ENCODE measurements around the gene KRT72. TPM values are rescaled to one million over a fixed set of nuclear protein-coding genes. Genes with fewer than 3 reads are reported as not detected.
A peak's percentile ranks its signal among the peaks of the same experiment; 100 is the strongest.
"Not testable (repeated sequence)": the region's sequence is repeated elsewhere in the genome, so short reads cannot be mapped to it uniquely, and the experiment has no call there.

KRT72 gene
- total and polyA plus RNA-seq, 4 donors = 0.14 to 0.17 (median 0.14) TPM; not detected in 1

GRCh38 chr12:52601671-52602070 is 408 bp upstream of the KRT72 start:
- DNase-seq = no peak
- TF ChIP-seq CTCF (IDR thresholded peaks at IDR 0.05; ENCODE audit: control extremely low read depth, extremely low read depth) = no peak
- no peaks in the 10 kb centered on the region for H3K36me3 ChIP-seq (ENCODE audit: control insufficient read depth in 4 of 4, insufficient read depth in 4 of 4, low read length in 4 of 4)

GRCh38 chr12:52600475-52600874 is 788 bp downstream of the KRT72 start:
- no peak for TF ChIP-seq CTCF (IDR thresholded peaks at IDR 0.05; ENCODE audit: control extremely low read depth, extremely low read depth)
- peaks cover 0 to 4% (median 0%) of the 10 kb centered on the region in 4 donors for H3K9me3 ChIP-seq (ENCODE audit: control insufficient read depth in 4 of 4, insufficient read depth in 3 of 4, low read length in 3 of 4)
- no peak overlapping the region for H3K4me3 ChIP-seq
- no peak overlapping the region for H3K9ac ChIP-seq (ENCODE audit: insufficient read depth in 1 of 2, low read length in 2 of 2)
- H3K27ac ChIP-seq (ENCODE audit: low read depth in 1 of 2, low read length in 1 of 2) = no peak overlapping the region
- DNase-seq (no peak), ATAC-seq (ENCODE audit: insufficient read depth, low FRiP score) (no peak)
- H3K4me1 ChIP-seq (ENCODE audit: control insufficient read depth in 5 of 5, insufficient read depth in 5 of 5, low read length in 5 of 5) = no peaks in the 10 kb centered on the region
- 85 to 89% methylated on average over 12 of the region's 12 CpGs for WGBS, 2 donors
- peaks cover 6 to 65% (median 52%) of the 10 kb centered on the region in 3 donors for H3K27me3 ChIP-seq (ENCODE audit: control insufficient read depth in 3 of 3, insufficient read depth in 3 of 3, low read length in 2 of 3)
- no peaks in the 10 kb centered on the region for H3K36me3 ChIP-seq (ENCODE audit: control insufficient read depth in 4 of 4, insufficient read depth in 4 of 4, low read length in 4 of 4)

More at GRCh38 chr12:52601671-52602070, 408 bp upstream of the KRT72 start:
- H3K9ac ChIP-seq (ENCODE audit: insufficient read depth in 1 of 2, low read length in 2 of 2) = no peak overlapping the region
- peaks cover 0 to 4% (median 0%) of the 10 kb centered on the region in 4 donors for H3K9me3 ChIP-seq (ENCODE audit: control insufficient read depth in 4 of 4, insufficient read depth in 3 of 4, low read length in 3 of 4)
- peaks cover 6 to 65% (median 56%) of the 10 kb centered on the region in 3 donors for H3K27me3 ChIP-seq (ENCODE audit: control insufficient read depth in 3 of 3, insufficient read depth in 3 of 3, low read length in 2 of 3)
- H3K27ac ChIP-seq (ENCODE audit: low read depth in 1 of 2, low read length in 1 of 2) = no peak overlapping the region
- WGBS, 2 donors = 61 to 67% methylated on average over 4 of the region's 4 CpGs
- ATAC-seq (ENCODE audit: insufficient read depth, low FRiP score) = no peak
- no peak overlapping the region for H3K4me3 ChIP-seq
- no peaks in the 10 kb centered on the region for H3K4me1 ChIP-seq (ENCODE audit: control insufficient read depth in 5 of 5, insufficient read depth in 5 of 5, low read length in 5 of 5)

- ATAC-seq (ENCODE audit: insufficient read depth, low FRiP score) (no peak), DNase-seq (peak in 1 of 3 donors; percentile 4)
- WGBS, 2 donors = 44 to 80% methylated on average over 2 of the region's 2 CpGs
- Histone ChIP-seq H3K36me3 (ENCODE audit: control insufficient read depth in 4 of 4, insufficient read depth in 4 of 4, low read length in 4 of 4) (no peaks in the 10 kb centered on the region), H3K4me1 (ENCODE audit: control insufficient read depth in 5 of 5, insufficient read depth in 5 of 5, low read length in 5 of 5) (no peaks in the 10 kb centered on the region), H3K9me3 (ENCODE audit: control insufficient read depth in 4 of 4, insufficient read depth in 3 of 4, low read length in 3 of 4) (peaks cover 0 to 4% (median 0%) of the 10 kb centered on the region in 4 donors), H3K9ac (ENCODE audit: insufficient read depth in 1 of 2, low read length in 2 of 2) (no peak overlapping the region), H3K4me3 (no peak overlapping the region), H3K27ac (ENCODE audit: low read depth in 1 of 2, low read length in 1 of 2) (no peak overlapping the region), H3K27me3 (ENCODE audit: control insufficient read depth in 3 of 3, insufficient read depth in 3 of 3, low read length in 2 of 3) (peaks cover 6 to 61% (median 52%) of the 10 kb centered on the region in 3 donors)
- no peak for TF ChIP-seq CTCF (IDR thresholded peaks at IDR 0.05; ENCODE audit: control extremely low read depth, extremely low read depth)
Observed at GRCh38 chr12:52600071-52600470, 1.2 kb downstream of the KRT72 start.

- H3K4me3 ChIP-seq = no peak overlapping the region
- 88 to 93% methylated on average over 5 of the region's 5 CpGs for WGBS, 2 donors
- DNase-seq (peak in 1 of 3 donors; percentile 5), ATAC-seq (ENCODE audit: insufficient read depth, low FRiP score) (no peak)
- no peaks in the 10 kb centered on the region for H3K4me1 ChIP-seq (ENCODE audit: control insufficient read depth in 5 of 5, insufficient read depth in 5 of 5, low read length in 5 of 5)
- peaks cover 6 to 54% (median 47%) of the 10 kb centered on the region in 3 donors for H3K27me3 ChIP-seq (ENCODE audit: control insufficient read depth in 3 of 3, insufficient read depth in 3 of 3, low read length in 2 of 3)
- H3K9ac ChIP-seq (ENCODE audit: insufficient read depth in 1 of 2, low read length in 2 of 2) = no peak overlapping the region
- H3K27ac ChIP-seq (ENCODE audit: low read depth in 1 of 2, low read length in 1 of 2) = no peak overlapping the region
- peaks cover 0 to 4% (median 0%) of the 10 kb centered on the region in 4 donors for H3K9me3 ChIP-seq (ENCODE audit: control insufficient read depth in 4 of 4, insufficient read depth in 3 of 4, low read length in 3 of 4)
- no peak for TF ChIP-seq CTCF (IDR thresholded peaks at IDR 0.05; ENCODE audit: control extremely low read depth, extremely low read depth)
- no peaks in the 10 kb centered on the region for H3K36me3 ChIP-seq (ENCODE audit: control insufficient read depth in 4 of 4, insufficient read depth in 4 of 4, low read length in 4 of 4)
Observed at GRCh38 chr12:52598966-52599365, 2.3 kb downstream of the KRT72 start.

- not testable (repeated sequence) for H3K4me1 ChIP-seq (ENCODE audit: control insufficient read depth in 5 of 5, insufficient read depth in 5 of 5, low read length in 5 of 5); H3K27ac ChIP-seq (ENCODE audit: low read depth in 1 of 2, low read length in 1 of 2); H3K4me3 ChIP-seq; H3K9me3 ChIP-seq (ENCODE audit: control insufficient read depth in 4 of 4, insufficient read depth in 3 of 4, low read length in 3 of 4); H3K9ac ChIP-seq (ENCODE audit: insufficient read depth in 1 of 2, low read length in 2 of 2); ATAC-seq (ENCODE audit: insufficient read depth, low FRiP score); H3K36me3 ChIP-seq (ENCODE audit: control insufficient read depth in 4 of 4, insufficient read depth in 4 of 4, low read length in 4 of 4); DNase-seq; H3K27me3 ChIP-seq (ENCODE audit: control insufficient read depth in 3 of 3, insufficient read depth in 3 of 3, low read length in 2 of 3)
- WGBS, 2 donors = 91 to 96% methylated on average over 4 of the region's 4 CpGs
Observed at GRCh38 chr12:52594237-52594636, 7.0 kb downstream of the KRT72 start.

Data from lung (tissue), 12 donors.